HFF-Myc (cell line): ENCODE measurements around the gene GOLT1B.

Experiments used
- DNase-seq: peaks from one replicate; pipeline ENCODE4 v3.0.0-alpha.2; 2011; ENCODE audit warnings: low read depth; ENCODE audit errors: extremely low read depth
- H3K4me3 ChIP-seq: replicated peaks from 2 replicates; pipeline ENCODE4 v1.5.1; 2011; ENCODE audit warnings: low read depth, mild to moderate bottlenecking, control low read depth, low read length
- CTCF ChIP-seq: IDR thresholded peaks from 2 replicates; pipeline ENCODE4 v1.5.1; 2012; ENCODE audit warnings: mild to moderate bottlenecking, low read depth, low read length, control low read depth; ENCODE audit errors: missing control alignments

The GOLT1B gene

GRCh38 chr12:21559855-21560569, 58.4 kb downstream of the GOLT1B start:
- DNase-seq: no peak

GRCh38 chr12:21561158-21561557, 59.6 kb downstream of the GOLT1B start:
- no peak for TF ChIP-seq CTCF
- no peak overlapping the region for H3K4me3 ChIP-seq
- no peak for DNase-seq

More at GRCh38 chr12:21559855-21560569, 58.4 kb downstream of the GOLT1B start:
- no peak overlapping the region for H3K4me3 ChIP-seq
- no peak for TF ChIP-seq CTCF

GRCh38 chr12:21562859-21563258, 61.3 kb downstream of the GOLT1B start:
- DNase-seq: no peak
- TF ChIP-seq CTCF: no peak
- H3K4me3 ChIP-seq: no peak overlapping the region

GRCh38 chr12:21566223-21566906, 64.8 kb downstream of the GOLT1B start:
- H3K4me3 ChIP-seq: no peak overlapping the region
- no peak for DNase-seq
- no peak for TF ChIP-seq CTCF

- TF ChIP-seq CTCF: no peak
- no peak overlapping the region for H3K4me3 ChIP-seq
- DNase-seq: no peak
These were observed 65.4 kb downstream of the GOLT1B start for GRCh38 chr12:21566907-21567394.
